HepG2 (cell line): ENCODE measurements around the gene FASTKD2. TPM values are rescaled to one million over a fixed set of nuclear protein-coding genes. Genes with fewer than 3 reads are reported as not detected.

Source experiments
- GZF1 ChIP-seq: sonication (generic); formaldehyde crosslinking; IDR thresholded peaks from 2 replicates; pipeline ENCODE4 v1.5.1; 2020; ENCODE audit warnings: mild to moderate bottlenecking, missing genetic modification reagents
- HNRNPLL ChIP-seq: fragments of 200-400 bp; formaldehyde crosslinking; IDR thresholded peaks from 2 replicates; pipeline ENCODE4 v1.6.1; 2017; ENCODE audit warnings: mild to moderate bottlenecking, low read depth, low read length; ENCODE audit not compliant: poor library complexity, severe bottlenecking
- IKZF4 ChIP-seq: sonication (generic); formaldehyde crosslinking; IDR thresholded peaks from 2 replicates; pipeline ENCODE4 v1.5.1; 2020; ENCODE audit warnings: borderline replicate concordance, mild to moderate bottlenecking, low read depth, missing genetic modification reagents; ENCODE audit errors: not compliant biosample characterization
- MTF1 ChIP-seq: sonication (generic); formaldehyde crosslinking; IDR thresholded peaks from 2 replicates; pipeline ENCODE4 v1.5.0; 2020; ENCODE audit warnings: missing genetic modification reagents
- NFATC3 ChIP-seq: sonication (generic); formaldehyde crosslinking; IDR thresholded peaks from 2 replicates; pipeline ENCODE4 v1.5.1; 2020; ENCODE audit warnings: mild to moderate bottlenecking, missing genetic modification reagents
- PHF8 ChIP-seq: sonication (generic); formaldehyde crosslinking; IDR thresholded peaks from 2 replicates; pipeline ENCODE4 v1.5.0; 2020; ENCODE audit warnings: missing genetic modification reagents
- REXO4 ChIP-seq: sonication (generic); formaldehyde crosslinking; IDR thresholded peaks from 2 replicates; pipeline ENCODE4 v1.8.0; 2022; ENCODE audit warnings: missing genetic modification reagents, mild to moderate bottlenecking, borderline replicate concordance
- RFXANK ChIP-seq: IDR thresholded peaks from 2 replicates; pipeline ENCODE4 v1.6.1; 2016
- RXRB ChIP-seq: IDR thresholded peaks from 2 replicates; pipeline ENCODE4 v1.6.1; 2016; ENCODE audit warnings: borderline replicate concordance, missing genetic modification reagents, missing compliant biosample characterization
- SIX1 ChIP-seq: sonication (generic); formaldehyde crosslinking; IDR thresholded peaks from 2 replicates; pipeline ENCODE4 v1.4.0; 2020; ENCODE audit warnings: missing genetic modification reagents, borderline replicate concordance
- STAG1 ChIP-seq: sonication (generic); formaldehyde crosslinking; IDR thresholded peaks from 2 replicates; pipeline ENCODE4 v1.4.0; 2020; ENCODE audit warnings: missing genetic modification reagents
- ZNF343 ChIP-seq: sonication (generic); formaldehyde crosslinking; IDR thresholded peaks from 2 replicates; pipeline ENCODE4 v1.4.0; 2020; ENCODE audit warnings: mild to moderate bottlenecking, missing genetic modification reagents
- polyA plus RNA-seq, 8 experiments: library from polyadenylated mRNA; depleted of rRNA in 3 of 8; stranded (reverse) in 7 of 8; unstranded in 1 of 8; fragments of >200 nt; fragmentation: Illumina TruSeq in 4 of 8; extraction: Trizol in 4 of 8; gene quantifications; 2 replicates each; pipeline versions ENCODE4 v1.2.1 to v1.2.3, GENCODE V29; 2011 to 2016; ENCODE audit warnings: low read depth in 4 of 8, missing spikeins in 1 of 8, mixed read lengths in 1 of 8; ENCODE audit not compliant: insufficient read depth in 1 of 8
- total RNA-seq, 5 experiments: library from RNA; depleted of rRNA; stranded (reverse); fragments of >200 nt; fragmentation: Illumina TruSeq; extraction: Trizol; gene quantifications; 2 replicates each; pipeline ENCODE4 v1.2.3, GENCODE V29; 2016; ENCODE audit warnings: low read depth in 1 of 5
- TF ChIP-seq, protein P1 (sequence below): IDR thresholded peaks from 2 replicates; pipeline ENCODE4 v1.6.1; 2012; ENCODE audit warnings: inconsistent platforms
- TF ChIP-seq, protein P2 (sequence below): sonication (generic); formaldehyde crosslinking; conservative IDR thresholded peaks from 2 replicates; pipeline ENCODE4 v1.8.1; 2023; ENCODE audit warnings: missing genetic modification reagents
- TF ChIP-seq, protein P3 (sequence below): sonication (generic); formaldehyde crosslinking; IDR thresholded peaks from 2 replicates; pipeline ENCODE4 v1.9.0; 2021; ENCODE audit warnings: missing genetic modification reagents, borderline replicate concordance
- TF ChIP-seq, protein P4 (sequence below): sonication (generic); formaldehyde crosslinking; IDR thresholded peaks from 2 replicates; pipeline ENCODE4 v1.5.0; 2020; ENCODE audit warnings: mild to moderate bottlenecking, missing genetic modification reagents, borderline replicate concordance
- TF ChIP-seq, protein P5 (sequence below): sonication (generic); formaldehyde crosslinking; IDR thresholded peaks from 2 replicates; pipeline ENCODE4 v1.5.1; 2020; ENCODE audit warnings: missing genetic modification reagents, mild to moderate bottlenecking, borderline replicate concordance

FASTKD2 gene
- total and polyA plus RNA-seq, 2 of the 13 experiments (the other 11 are each of a cell fraction or from before 2014, with no cell fraction given), result 41.1 to 77.8 TPM

DNA sequence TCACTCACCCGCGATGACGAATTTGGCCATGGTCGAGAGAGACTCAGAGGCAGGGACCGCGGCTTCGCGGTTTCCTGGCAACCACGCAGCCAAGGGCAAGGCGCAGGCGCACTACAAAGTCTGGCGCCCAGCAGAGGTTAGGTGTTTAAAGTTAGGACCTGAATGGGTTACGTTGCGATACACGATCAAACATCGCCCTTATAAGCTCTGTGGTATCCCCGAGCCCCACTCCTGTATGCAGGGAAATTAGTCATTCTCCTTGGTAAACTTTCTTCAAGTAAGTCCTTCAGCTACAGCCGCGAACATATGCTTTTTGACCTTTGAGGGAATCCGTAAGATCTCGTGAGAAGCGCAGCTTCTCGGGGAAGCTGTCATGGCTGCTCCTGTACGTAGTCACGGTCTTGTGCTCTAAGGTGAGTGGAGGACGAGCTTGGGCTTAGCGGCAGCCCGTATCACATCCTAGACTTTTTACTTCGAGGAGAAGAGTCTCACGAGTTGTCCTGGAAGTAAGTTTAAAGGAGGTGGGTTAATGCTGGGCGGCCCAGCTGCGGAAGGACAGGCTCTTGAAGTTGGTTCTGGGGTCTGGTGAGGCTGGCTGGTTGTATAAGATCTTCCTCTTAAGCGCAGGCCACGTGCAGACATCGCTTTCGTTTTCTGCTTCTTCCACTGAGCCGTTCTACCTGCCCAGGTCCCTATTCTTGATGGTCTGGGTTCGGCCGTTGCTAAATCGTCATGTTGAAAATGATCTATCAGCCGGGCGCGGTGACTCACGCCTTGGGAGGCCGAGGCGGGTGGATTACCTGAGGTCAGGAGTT, at the start of gene FASTKD2, which contains the start of gene MDH1B (continued):
- TF ChIP-seq GZF1 (CRISPR knock-in tag) (peak; percentile 90; the same call in 1 of the 2 replicates), REXO4 (CRISPR knock-in tag) (0 out of 2 replicates have a peak, but pooled peaks have one; percentile 67), STAG1 (CRISPR knock-in tag) (no peak), SIX1 (CRISPR knock-in tag) (0 out of 2 replicates have a peak, but pooled peaks have one; percentile 31), RXRB (CRISPR knock-in tag) (peak; percentile 68), RFXANK (peak; percentile 79; the same call in 1 of the 2 replicates), HNRNPLL (peak; percentile 86), IKZF4 (peak; percentile 52), ZNF343 (0 out of 2 replicates have a peak, but pooled peaks have one; percentile 27), PHF8 (CRISPR knock-in tag) (peak; percentile 97), NFATC3 (0 out of 2 replicates have a peak, but pooled peaks have one; percentile 70), MTF1 (CRISPR knock-in tag) (0 out of 2 replicates have a peak, but pooled peaks have one; percentile 49)
- TF ChIP-seq, protein P1, sequence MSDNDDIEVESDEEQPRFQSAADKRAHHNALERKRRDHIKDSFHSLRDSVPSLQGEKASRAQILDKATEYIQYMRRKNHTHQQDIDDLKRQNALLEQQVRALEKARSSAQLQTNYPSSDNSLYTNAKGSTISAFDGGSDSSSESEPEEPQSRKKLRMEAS, result peak; percentile 94
- TF ChIP-seq, protein P2, sequence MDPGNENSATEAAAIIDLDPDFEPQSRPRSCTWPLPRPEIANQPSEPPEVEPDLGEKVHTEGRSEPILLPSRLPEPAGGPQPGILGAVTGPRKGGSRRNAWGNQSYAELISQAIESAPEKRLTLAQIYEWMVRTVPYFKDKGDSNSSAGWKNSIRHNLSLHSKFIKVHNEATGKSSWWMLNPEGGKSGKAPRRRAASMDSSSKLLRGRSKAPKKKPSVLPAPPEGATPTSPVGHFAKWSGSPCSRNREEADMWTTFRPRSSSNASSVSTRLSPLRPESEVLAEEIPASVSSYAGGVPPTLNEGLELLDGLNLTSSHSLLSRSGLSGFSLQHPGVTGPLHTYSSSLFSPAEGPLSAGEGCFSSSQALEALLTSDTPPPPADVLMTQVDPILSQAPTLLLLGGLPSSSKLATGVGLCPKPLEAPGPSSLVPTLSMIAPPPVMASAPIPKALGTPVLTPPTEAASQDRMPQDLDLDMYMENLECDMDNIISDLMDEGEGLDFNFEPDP (CRISPR knock-in tag), result 0 out of 2 replicates have a peak, but pooled peaks have one; percentile 40
- TF ChIP-seq, protein P3, sequence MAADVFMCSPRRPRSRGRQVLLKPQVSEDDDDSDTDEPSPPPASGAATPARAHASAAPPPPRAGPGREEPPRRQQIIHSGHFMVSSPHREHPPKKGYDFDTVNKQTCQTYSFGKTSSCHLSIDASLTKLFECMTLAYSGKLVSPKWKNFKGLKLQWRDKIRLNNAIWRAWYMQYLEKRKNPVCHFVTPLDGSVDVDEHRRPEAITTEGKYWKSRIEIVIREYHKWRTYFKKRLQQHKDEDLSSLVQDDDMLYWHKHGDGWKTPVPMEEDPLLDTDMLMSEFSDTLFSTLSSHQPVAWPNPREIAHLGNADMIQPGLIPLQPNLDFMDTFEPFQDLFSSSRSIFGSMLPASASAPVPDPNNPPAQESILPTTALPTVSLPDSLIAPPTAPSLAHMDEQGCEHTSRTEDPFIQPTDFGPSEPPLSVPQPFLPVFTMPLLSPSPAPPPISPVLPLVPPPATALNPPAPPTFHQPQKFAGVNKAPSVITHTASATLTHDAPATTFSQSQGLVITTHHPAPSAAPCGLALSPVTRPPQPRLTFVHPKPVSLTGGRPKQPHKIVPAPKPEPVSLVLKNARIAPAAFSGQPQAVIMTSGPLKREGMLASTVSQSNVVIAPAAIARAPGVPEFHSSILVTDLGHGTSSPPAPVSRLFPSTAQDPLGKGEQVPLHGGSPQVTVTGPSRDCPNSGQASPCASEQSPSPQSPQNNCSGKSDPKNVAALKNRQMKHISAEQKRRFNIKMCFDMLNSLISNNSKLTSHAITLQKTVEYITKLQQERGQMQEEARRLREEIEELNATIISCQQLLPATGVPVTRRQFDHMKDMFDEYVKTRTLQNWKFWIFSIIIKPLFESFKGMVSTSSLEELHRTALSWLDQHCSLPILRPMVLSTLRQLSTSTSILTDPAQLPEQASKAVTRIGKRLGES (CRISPR knock-in tag), result no peak
- TF ChIP-seq, protein P4, sequence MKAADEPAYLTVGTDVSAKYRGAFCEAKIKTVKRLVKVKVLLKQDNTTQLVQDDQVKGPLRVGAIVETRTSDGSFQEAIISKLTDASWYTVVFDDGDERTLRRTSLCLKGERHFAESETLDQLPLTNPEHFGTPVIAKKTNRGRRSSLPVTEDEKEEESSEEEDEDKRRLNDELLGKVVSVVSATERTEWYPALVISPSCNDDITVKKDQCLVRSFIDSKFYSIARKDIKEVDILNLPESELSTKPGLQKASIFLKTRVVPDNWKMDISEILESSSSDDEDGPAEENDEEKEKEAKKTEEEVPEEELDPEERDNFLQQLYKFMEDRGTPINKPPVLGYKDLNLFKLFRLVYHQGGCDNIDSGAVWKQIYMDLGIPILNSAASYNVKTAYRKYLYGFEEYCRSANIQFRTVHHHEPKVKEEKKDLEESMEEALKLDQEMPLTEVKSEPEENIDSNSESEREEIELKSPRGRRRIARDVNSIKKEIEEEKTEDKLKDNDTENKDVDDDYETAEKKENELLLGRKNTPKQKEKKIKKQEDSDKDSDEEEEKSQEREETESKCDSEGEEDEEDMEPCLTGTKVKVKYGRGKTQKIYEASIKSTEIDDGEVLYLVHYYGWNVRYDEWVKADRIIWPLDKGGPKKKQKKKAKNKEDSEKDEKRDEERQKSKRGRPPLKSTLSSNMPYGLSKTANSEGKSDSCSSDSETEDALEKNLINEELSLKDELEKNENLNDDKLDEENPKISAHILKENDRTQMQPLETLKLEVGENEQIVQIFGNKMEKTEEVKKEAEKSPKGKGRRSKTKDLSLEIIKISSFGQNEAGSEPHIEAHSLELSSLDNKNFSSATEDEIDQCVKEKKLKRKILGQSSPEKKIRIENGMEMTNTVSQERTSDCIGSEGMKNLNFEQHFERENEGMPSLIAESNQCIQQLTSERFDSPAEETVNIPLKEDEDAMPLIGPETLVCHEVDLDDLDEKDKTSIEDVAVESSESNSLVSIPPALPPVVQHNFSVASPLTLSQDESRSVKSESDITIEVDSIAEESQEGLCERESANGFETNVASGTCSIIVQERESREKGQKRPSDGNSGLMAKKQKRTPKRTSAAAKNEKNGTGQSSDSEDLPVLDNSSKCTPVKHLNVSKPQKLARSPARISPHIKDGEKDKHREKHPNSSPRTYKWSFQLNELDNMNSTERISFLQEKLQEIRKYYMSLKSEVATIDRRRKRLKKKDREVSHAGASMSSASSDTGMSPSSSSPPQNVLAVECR (CRISPR knock-in tag), result peak; percentile 98; the same call in 1 of the 2 replicates
- TF ChIP-seq, protein P5, sequence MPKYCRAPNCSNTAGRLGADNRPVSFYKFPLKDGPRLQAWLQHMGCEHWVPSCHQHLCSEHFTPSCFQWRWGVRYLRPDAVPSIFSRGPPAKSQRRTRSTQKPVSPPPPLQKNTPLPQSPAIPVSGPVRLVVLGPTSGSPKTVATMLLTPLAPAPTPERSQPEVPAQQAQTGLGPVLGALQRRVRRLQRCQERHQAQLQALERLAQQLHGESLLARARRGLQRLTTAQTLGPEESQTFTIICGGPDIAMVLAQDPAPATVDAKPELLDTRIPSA (CRISPR knock-in tag), result no peak
